ENCODE measurements around the gene IQSEC1. TPM values are rescaled to one million over a fixed set of nuclear protein-coding genes. Genes with fewer than 3 reads are reported as not detected.

IQSEC1 gene
- polyA plus RNA-seq, 1 donor (not counting 4 experiments of a cell fraction or from before 2014, with no cell fraction given): 2.8 TPM

DNA sequence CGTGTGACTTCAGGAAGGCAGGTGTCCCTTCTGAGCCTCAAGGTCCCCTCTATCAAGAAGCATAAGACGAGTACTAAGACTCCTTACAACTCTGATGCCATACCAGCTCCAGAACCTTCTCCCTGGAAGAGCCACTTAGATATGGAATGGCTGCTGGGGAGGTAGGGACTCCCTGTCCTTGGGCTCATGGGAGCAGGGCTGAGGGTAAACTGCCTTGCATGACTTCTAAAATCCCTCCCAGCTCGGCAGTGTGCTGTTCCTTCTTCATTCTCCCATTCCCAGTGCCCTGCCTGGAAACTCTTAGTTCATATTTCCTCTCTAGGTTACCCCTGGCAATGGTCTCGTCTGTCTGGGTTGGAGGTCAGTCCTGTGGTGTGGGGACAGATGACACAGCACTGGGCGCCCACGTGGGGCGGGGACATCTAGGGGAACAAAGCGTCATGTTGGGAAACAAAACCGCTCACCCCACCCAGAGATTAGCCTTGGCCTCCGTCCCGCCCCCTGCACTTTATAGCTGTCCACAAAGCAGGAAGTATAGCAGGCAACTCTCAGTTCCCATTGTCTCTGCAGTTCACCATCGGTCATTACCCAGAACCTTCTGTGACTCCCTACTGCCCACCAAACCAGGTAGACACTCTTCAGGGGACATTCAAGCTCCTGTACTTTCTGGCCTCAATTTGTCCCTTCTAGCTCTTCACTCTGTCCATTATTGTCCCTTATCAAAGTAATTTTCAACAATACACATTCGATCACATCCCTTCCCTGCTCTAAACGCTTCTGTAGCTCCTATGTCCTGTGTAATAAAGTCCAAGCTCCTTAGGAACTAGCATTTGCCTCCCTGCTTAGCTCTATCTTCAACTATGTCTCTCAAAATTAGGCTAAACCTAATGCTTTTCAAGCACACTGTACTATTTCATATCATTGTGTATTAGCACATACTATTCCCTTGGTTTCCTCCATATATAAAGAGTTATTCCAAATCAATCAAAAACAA, 73.8 kb downstream of the IQSEC1 start:
- no peak for DNase-seq (ENCODE audit: low read depth, low spot score)
- H3K9me3 ChIP-seq (ENCODE audit: control insufficient read depth, low read depth, low read length): no peaks in the 10 kb centered on the region
- H3K4me1 ChIP-seq (ENCODE audit: control insufficient read depth, extremely low read depth, insufficient read depth, low read length): peaks cover 3% of the 10 kb centered on the region
- no peak overlapping the region for H3K27ac ChIP-seq (ENCODE audit: control insufficient read depth, insufficient read depth, low read length)
- H3K4me3 ChIP-seq (ENCODE audit: control insufficient read depth in 2 of 3, extremely low read depth in 1 of 3, insufficient read depth in 2 of 3, low read depth in 1 of 3, low read length in 3 of 3): no peak overlapping the region
- H4K20me1 ChIP-seq (ENCODE audit: control insufficient read depth, extremely low read depth, insufficient read depth, low read length): no peaks in the 10 kb centered on the region
- H3K9me1 ChIP-seq (ENCODE audit: control insufficient read depth, extremely low read depth, insufficient read depth, low read length): no peaks in the 10 kb centered on the region
- peaks cover 13% of the 10 kb centered on the region for H3K27me3 ChIP-seq (ENCODE audit: control insufficient read depth, extremely low read depth, insufficient read depth, low read length)
- no peak overlapping the region for H2AFZ ChIP-seq (ENCODE audit: control insufficient read depth, low read length)
- dilution Hi-C loops (cut with MboI; ENCODE audit: extremely low pct_ligation_motif_present, low sequenced_read_pairs): no loop called here
- no peak for FAIRE-seq
- no peak overlapping the region for H3K9ac ChIP-seq (ENCODE audit: control insufficient read depth, extremely low read depth, insufficient read depth, low read length)
- H3K79me2 ChIP-seq (ENCODE audit: control insufficient read depth, insufficient read depth, low read length): no peaks in the 10 kb centered on the region
- no peaks in the 10 kb centered on the region for H3K36me3 ChIP-seq (ENCODE audit: control insufficient read depth in 2 of 2, extremely low read depth in 1 of 2, insufficient read depth in 2 of 2, low read length in 2 of 2)
- H3K4me2 ChIP-seq (ENCODE audit: control insufficient read depth, extremely low read depth, insufficient read depth, low read depth, low read length): no peak overlapping the region
- TF ChIP-seq, protein P1, sequence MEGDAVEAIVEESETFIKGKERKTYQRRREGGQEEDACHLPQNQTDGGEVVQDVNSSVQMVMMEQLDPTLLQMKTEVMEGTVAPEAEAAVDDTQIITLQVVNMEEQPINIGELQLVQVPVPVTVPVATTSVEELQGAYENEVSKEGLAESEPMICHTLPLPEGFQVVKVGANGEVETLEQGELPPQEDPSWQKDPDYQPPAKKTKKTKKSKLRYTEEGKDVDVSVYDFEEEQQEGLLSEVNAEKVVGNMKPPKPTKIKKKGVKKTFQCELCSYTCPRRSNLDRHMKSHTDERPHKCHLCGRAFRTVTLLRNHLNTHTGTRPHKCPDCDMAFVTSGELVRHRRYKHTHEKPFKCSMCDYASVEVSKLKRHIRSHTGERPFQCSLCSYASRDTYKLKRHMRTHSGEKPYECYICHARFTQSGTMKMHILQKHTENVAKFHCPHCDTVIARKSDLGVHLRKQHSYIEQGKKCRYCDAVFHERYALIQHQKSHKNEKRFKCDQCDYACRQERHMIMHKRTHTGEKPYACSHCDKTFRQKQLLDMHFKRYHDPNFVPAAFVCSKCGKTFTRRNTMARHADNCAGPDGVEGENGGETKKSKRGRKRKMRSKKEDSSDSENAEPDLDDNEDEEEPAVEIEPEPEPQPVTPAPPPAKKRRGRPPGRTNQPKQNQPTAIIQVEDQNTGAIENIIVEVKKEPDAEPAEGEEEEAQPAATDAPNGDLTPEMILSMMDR (optimal IDR thresholded peaks at IDR 0.05 in 1 of 3, IDR thresholded peaks at IDR 0.05 in 1 of 3, conservative IDR thresholded peaks at IDR 0.05 in 1 of 3; ENCODE audit: extremely low read depth in 1 of 3, insufficient read depth in 2 of 3, low read length in 3 of 3): no peak
- TF ChIP-seq EZH2 (IDR thresholded peaks at IDR 0.05; ENCODE audit: low read length): no peak

DNA sequence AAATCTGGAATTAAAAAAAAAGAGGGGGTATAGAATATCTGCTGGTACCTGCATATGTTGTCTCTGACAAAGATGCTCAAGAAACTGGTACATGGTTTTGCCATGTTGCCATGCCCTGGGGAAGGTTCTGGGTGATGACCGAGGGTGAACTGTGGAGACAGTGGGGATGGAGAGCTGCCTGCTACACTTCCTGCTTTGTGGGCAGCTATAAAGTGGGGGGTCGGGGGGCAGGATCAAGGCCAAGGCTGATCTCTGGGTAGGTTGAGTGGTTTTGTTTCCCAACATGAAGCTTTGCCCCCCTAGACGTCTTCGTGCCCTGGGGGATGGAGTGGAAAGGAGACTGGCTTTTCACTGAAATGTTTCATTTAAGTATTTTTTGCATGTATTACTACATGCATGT, 74.6 kb downstream of the IQSEC1 start:
- TF ChIP-seq EZH2 (IDR thresholded peaks at IDR 0.05; ENCODE audit: low read length): no peak
- TF ChIP-seq, protein P1 (optimal IDR thresholded peaks at IDR 0.05 in 1 of 3, IDR thresholded peaks at IDR 0.05 in 1 of 3, conservative IDR thresholded peaks at IDR 0.05 in 1 of 3; ENCODE audit: extremely low read depth in 1 of 3, insufficient read depth in 2 of 3, low read length in 3 of 3): no peak
- Histone ChIP-seq H4K20me1 (ENCODE audit: control insufficient read depth, extremely low read depth, insufficient read depth, low read length) (no peaks in the 10 kb centered on the region), H3K9ac (ENCODE audit: control insufficient read depth, extremely low read depth, insufficient read depth, low read length) (no peak overlapping the region), H3K27me3 (ENCODE audit: control insufficient read depth, extremely low read depth, insufficient read depth, low read length) (peaks cover 18% of the 10 kb centered on the region), H3K4me1 (ENCODE audit: control insufficient read depth, extremely low read depth, insufficient read depth, low read length) (peaks cover 3% of the 10 kb centered on the region), H3K9me3 (ENCODE audit: control insufficient read depth, low read depth, low read length) (no peaks in the 10 kb centered on the region), H2AFZ (ENCODE audit: control insufficient read depth, low read length) (no peak overlapping the region), H3K27ac (ENCODE audit: control insufficient read depth, insufficient read depth, low read length) (no peak overlapping the region), H3K9me1 (ENCODE audit: control insufficient read depth, extremely low read depth, insufficient read depth, low read length) (no peaks in the 10 kb centered on the region), H3K4me2 (ENCODE audit: control insufficient read depth, extremely low read depth, insufficient read depth, low read depth, low read length) (no peak overlapping the region), H3K4me3 (ENCODE audit: control insufficient read depth in 2 of 3, extremely low read depth in 1 of 3, insufficient read depth in 2 of 3, low read depth in 1 of 3, low read length in 3 of 3) (no peak overlapping the region), H3K79me2 (ENCODE audit: control insufficient read depth, insufficient read depth, low read length) (no peaks in the 10 kb centered on the region), H3K36me3 (ENCODE audit: control insufficient read depth in 2 of 2, extremely low read depth in 1 of 2, insufficient read depth in 2 of 2, low read length in 2 of 2) (no peaks in the 10 kb centered on the region)
- DNase-seq (ENCODE audit: low read depth, low spot score) (no peak), FAIRE-seq (no peak)
- dilution Hi-C loops (cut with MboI; ENCODE audit: extremely low pct_ligation_motif_present, low sequenced_read_pairs): no loop called here
